Liver (tissue), 3 donors: ENCODE data around the gene CSNK1E.

Source experiments
- TAF1 ChIP-seq: conservative IDR thresholded peaks from 2 replicates; pipeline ENCODE4 v1.6.1; 2016; ENCODE audit warnings: antibody characterized with exemption, mild to moderate bottlenecking
- TF ChIP-seq, protein P1 (sequence below): fragments of 150-350 bp; IDR thresholded peaks from 2 replicates; pipeline ENCODE4 v1.5.1; 2017; ENCODE audit warnings: improper control_type of control experiment, low read depth, low read length; ENCODE audit not compliant: missing input control
- TF ChIP-seq, protein P2 (sequence below): IDR thresholded peaks from 2 replicates; pipeline ENCODE4 v1.6.1; 2016; ENCODE audit warnings: antibody characterized with exemption, mild to moderate bottlenecking
- donor health status: healthy.
- donor health status: healthy.

DNA sequence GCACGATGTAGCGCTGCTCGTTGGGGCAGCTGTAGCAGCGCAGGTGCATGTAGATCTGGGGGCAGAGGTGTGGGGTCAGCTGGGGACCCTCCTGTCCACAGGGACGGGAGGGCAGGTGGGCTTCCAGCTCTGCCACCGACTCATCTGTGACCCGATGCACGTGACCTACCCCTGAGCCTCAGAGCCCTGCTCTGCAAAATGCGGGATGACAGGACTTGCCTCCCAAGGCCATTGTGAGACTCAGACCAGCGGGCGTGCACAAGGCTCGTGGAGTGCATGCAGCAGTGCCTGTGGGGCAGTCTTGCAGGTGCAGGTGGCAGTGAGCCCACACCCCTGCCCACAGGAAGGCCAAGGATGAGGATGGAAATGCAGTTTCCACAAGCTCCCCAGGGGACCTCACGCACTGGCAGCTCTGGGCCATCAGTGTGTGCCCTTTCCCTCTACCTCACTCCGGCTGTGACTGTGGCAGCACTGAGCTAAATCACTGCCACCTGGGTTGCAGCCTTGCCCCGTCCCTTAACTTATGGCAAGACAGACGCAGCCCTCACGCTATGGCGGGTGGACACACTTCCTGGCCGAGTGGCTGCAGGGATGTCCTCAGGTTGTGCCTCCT lies 71.1 kb downstream of the CSNK1E start:
- TF ChIP-seq, protein P1, sequence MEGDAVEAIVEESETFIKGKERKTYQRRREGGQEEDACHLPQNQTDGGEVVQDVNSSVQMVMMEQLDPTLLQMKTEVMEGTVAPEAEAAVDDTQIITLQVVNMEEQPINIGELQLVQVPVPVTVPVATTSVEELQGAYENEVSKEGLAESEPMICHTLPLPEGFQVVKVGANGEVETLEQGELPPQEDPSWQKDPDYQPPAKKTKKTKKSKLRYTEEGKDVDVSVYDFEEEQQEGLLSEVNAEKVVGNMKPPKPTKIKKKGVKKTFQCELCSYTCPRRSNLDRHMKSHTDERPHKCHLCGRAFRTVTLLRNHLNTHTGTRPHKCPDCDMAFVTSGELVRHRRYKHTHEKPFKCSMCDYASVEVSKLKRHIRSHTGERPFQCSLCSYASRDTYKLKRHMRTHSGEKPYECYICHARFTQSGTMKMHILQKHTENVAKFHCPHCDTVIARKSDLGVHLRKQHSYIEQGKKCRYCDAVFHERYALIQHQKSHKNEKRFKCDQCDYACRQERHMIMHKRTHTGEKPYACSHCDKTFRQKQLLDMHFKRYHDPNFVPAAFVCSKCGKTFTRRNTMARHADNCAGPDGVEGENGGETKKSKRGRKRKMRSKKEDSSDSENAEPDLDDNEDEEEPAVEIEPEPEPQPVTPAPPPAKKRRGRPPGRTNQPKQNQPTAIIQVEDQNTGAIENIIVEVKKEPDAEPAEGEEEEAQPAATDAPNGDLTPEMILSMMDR, result no peak
- TF ChIP-seq, protein P2, sequence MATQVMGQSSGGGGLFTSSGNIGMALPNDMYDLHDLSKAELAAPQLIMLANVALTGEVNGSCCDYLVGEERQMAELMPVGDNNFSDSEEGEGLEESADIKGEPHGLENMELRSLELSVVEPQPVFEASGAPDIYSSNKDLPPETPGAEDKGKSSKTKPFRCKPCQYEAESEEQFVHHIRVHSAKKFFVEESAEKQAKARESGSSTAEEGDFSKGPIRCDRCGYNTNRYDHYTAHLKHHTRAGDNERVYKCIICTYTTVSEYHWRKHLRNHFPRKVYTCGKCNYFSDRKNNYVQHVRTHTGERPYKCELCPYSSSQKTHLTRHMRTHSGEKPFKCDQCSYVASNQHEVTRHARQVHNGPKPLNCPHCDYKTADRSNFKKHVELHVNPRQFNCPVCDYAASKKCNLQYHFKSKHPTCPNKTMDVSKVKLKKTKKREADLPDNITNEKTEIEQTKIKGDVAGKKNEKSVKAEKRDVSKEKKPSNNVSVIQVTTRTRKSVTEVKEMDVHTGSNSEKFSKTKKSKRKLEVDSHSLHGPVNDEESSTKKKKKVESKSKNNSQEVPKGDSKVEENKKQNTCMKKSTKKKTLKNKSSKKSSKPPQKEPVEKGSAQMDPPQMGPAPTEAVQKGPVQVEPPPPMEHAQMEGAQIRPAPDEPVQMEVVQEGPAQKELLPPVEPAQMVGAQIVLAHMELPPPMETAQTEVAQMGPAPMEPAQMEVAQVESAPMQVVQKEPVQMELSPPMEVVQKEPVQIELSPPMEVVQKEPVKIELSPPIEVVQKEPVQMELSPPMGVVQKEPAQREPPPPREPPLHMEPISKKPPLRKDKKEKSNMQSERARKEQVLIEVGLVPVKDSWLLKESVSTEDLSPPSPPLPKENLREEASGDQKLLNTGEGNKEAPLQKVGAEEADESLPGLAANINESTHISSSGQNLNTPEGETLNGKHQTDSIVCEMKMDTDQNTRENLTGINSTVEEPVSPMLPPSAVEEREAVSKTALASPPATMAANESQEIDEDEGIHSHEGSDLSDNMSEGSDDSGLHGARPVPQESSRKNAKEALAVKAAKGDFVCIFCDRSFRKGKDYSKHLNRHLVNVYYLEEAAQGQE, result no peak
- TF ChIP-seq TAF1, result no peak
